Liver (tissue), 9 donors: ENCODE data around the gene SERHL2. TPM values are rescaled to one million over a fixed set of nuclear protein-coding genes. Genes with fewer than 3 reads are reported as not detected.

Experiments used
- DNase-seq: peaks from one replicate; pipeline ENCODE4 v3.0.0-alpha.2; 2017; ENCODE audit warnings: low spot score
- H3K27ac ChIP-seq, 2 donors: one replicate each; pipeline ENCODE4 v1.7.0; 2013; ENCODE audit warnings: inconsistent platforms in 2 of 2, low read length in 2 of 2, control low read depth in 1 of 2, low read depth in 1 of 2, mild to moderate bottlenecking in 1 of 2
- H3K27me3 ChIP-seq, 4 donors: one replicate each; pipeline versions ENCODE4 v1.6.1 to v1.7.0; 2013; ENCODE audit warnings: low read length in 3 of 4, inconsistent platforms in 1 of 4, mild to moderate bottlenecking in 1 of 4, moderate library complexity in 1 of 4; ENCODE audit not compliant: control insufficient read depth in 4 of 4, insufficient read depth in 4 of 4
- H3K36me3 ChIP-seq, 4 donors: one replicate each; pipeline versions ENCODE4 v1.6.1 to v1.7.0; 2013; ENCODE audit warnings: low read length in 3 of 4, mild to moderate bottlenecking in 3 of 4, low read depth in 1 of 4, moderate library complexity in 1 of 4; ENCODE audit not compliant: control insufficient read depth in 4 of 4, insufficient read depth in 3 of 4
- H3K4me1 ChIP-seq, 4 donors: one replicate each; pipeline versions ENCODE4 v1.6.1 to v1.7.0; 2013; ENCODE audit warnings: low read length in 3 of 4, mild to moderate bottlenecking in 3 of 4, moderate library complexity in 1 of 4; ENCODE audit not compliant: control insufficient read depth in 4 of 4, insufficient read depth in 4 of 4
- H3K4me3 ChIP-seq, 3 donors: one replicate each; pipeline versions ENCODE4 v1.6.1 to v1.7.0; 2013; ENCODE audit warnings: low read length in 3 of 3, control low read depth in 1 of 3, low read depth in 1 of 3, mild to moderate bottlenecking in 1 of 3
- H3K9ac ChIP-seq, 2 donors: one replicate each; pipeline ENCODE4 v1.7.0; 2013; ENCODE audit warnings: low read length in 2 of 2, mild to moderate bottlenecking in 2 of 2, moderate library complexity in 2 of 2, control low read depth in 1 of 2, low read depth in 1 of 2
- H3K9me3 ChIP-seq, 4 donors: one replicate each; pipeline versions ENCODE4 v1.6.1 to v1.7.0; 2013; ENCODE audit warnings: low read length in 3 of 4; ENCODE audit not compliant: control insufficient read depth in 4 of 4
- ATF3 ChIP-seq: IDR thresholded peaks from 2 replicates; pipeline ENCODE4 v1.6.1; 2016; ENCODE audit warnings: antibody characterized with exemption
- CTCF ChIP-seq: fragments of 150-350 bp; IDR thresholded peaks from 2 replicates; pipeline ENCODE4 v1.5.1; 2017; ENCODE audit warnings: improper control_type of control experiment, low read depth, low read length; ENCODE audit not compliant: missing input control
- EGR1 ChIP-seq, 2 donors: IDR thresholded peaks; 2 replicates each; pipeline ENCODE4 v1.6.1; 2016 to 2018; ENCODE audit warnings: antibody characterized with exemption in 2 of 2, low read depth in 2 of 2
- FOXA1 ChIP-seq: IDR thresholded peaks from 2 replicates; pipeline ENCODE4 v1.6.1; 2016; ENCODE audit warnings: antibody characterized with exemption
- FOXA2 ChIP-seq: IDR thresholded peaks from 2 replicates; pipeline ENCODE4 v1.6.1; 2016; ENCODE audit warnings: antibody characterized with exemption
- GABPA ChIP-seq, 2 donors: IDR thresholded peaks in 1 of 2; conservative IDR thresholded peaks in 1 of 2; 2 replicates each; pipeline ENCODE4 v1.6.1; 2016; ENCODE audit warnings: antibody characterized with exemption in 2 of 2, mild to moderate bottlenecking in 1 of 2, moderate library complexity in 1 of 2
- HNF4A ChIP-seq, 2 donors: conservative IDR thresholded peaks; 2 replicates each; pipeline ENCODE4 v1.6.1; 2016; ENCODE audit warnings: antibody characterized with exemption in 2 of 2, mild to moderate bottlenecking in 2 of 2
- HNF4G ChIP-seq: IDR thresholded peaks from 2 replicates; pipeline ENCODE4 v1.6.1; 2016; ENCODE audit warnings: antibody characterized with exemption
- JUND ChIP-seq, 2 donors: IDR thresholded peaks; 2 replicates each; pipeline ENCODE4 v1.6.1; 2016; ENCODE audit warnings: antibody characterized with exemption in 2 of 2
- MAX ChIP-seq: IDR thresholded peaks from 2 replicates; pipeline ENCODE4 v1.6.1; 2016; ENCODE audit warnings: antibody characterized with exemption
- NR2F2 ChIP-seq: IDR thresholded peaks from 2 replicates; pipeline ENCODE4 v1.6.1; 2016; ENCODE audit warnings: antibody characterized with exemption
- REST ChIP-seq: IDR thresholded peaks from 2 replicates; pipeline ENCODE4 v1.6.1; 2016; ENCODE audit warnings: antibody characterized with exemption, mild to moderate bottlenecking
- RXRA ChIP-seq, 2 donors: IDR thresholded peaks; 2 replicates each; pipeline ENCODE4 v1.6.1; 2017 to 2018; ENCODE audit warnings: antibody characterized with exemption in 2 of 2, mild to moderate bottlenecking in 1 of 2
- SP1 ChIP-seq: IDR thresholded peaks from 2 replicates; pipeline ENCODE4 v1.6.1; 2018; ENCODE audit warnings: antibody characterized with exemption, mild to moderate bottlenecking
- TAF1 ChIP-seq: conservative IDR thresholded peaks from 2 replicates; pipeline ENCODE4 v1.6.1; 2016; ENCODE audit warnings: antibody characterized with exemption, mild to moderate bottlenecking
- YY1 ChIP-seq: IDR thresholded peaks from 2 replicates; pipeline ENCODE4 v1.6.1; 2016; ENCODE audit warnings: antibody characterized with exemption, mild to moderate bottlenecking
- ZBTB33 ChIP-seq: IDR thresholded peaks from 2 replicates; pipeline ENCODE4 v1.6.1; 2016; ENCODE audit warnings: antibody characterized with exemption
- WGBS: extraction: QIAGEN DNeasy Blood & Tissue Kit; methylation state at CpG from one replicate; pipeline ENCODE4 v1.1.7; 2013; 5-methylcytosine and 5-hydroxymethylcytosine counted together
- polyA plus RNA-seq, 2 donors: library from polyadenylated mRNA; stranded (reverse) in 1 of 2; unstranded in 1 of 2; fragments of 200-250 nt in 1 of 2; fragments of >200 nt in 1 of 2; fragmentation: Nextera tagmentation in 1 of 2; extraction: Ambion mirVana in 1 of 2; gene quantifications; one replicate each; pipeline versions ENCODE4 v1.2.1 to v1.2.3, GENCODE V29; 2013 to 2015
- total RNA-seq, 2 donors: library from RNA; depleted of rRNA; stranded (reverse); fragments of >200 nt; gene quantifications; one replicate each; pipeline ENCODE4 v1.2.3, GENCODE V29; 2014
- donor health status: healthy.
- donor health status: healthy.
- donor health status: healthy.
- donor health status: healthy.
- donor health status: healthy.

Gene SERHL2
- total and polyA plus RNA-seq, 4 donors = 0.51 to 1.6 (median 0.69) TPM

- DNase-seq = peak; percentile 99
- TF ChIP-seq GABPA (IDR thresholded peaks at IDR 0.05 in 1 of 2, conservative IDR thresholded peaks at IDR 0.05 in 1 of 2) (peak; percentile 92 to 98), ZBTB33 (peak; percentile 100), CTCF (peak; percentile 22), EGR1 (IDR thresholded peaks at IDR 0.05; ENCODE audit: low read depth in 2 of 2) (peak in 1 of 2 donors; percentile 23), TAF1 (no peak), YY1 (peak; percentile 98), RXRA (IDR thresholded peaks at IDR 0.05) (no peak), FOXA1 (no peak)
- Histone ChIP-seq H3K27me3 (no peaks in the 10 kb centered on the region), H3K4me1 (peaks cover 6 to 43% (median 31%) of the 10 kb centered on the region in 4 donors), H3K4me3 (peak within 1 kb of the TSS; percentile 69 to 96 (median 86)), H3K27ac (peak within 1 kb of the TSS; percentile 89 to 98), H3K9me3 (no peaks in the 10 kb centered on the region), H3K36me3 (peaks cover 0 to 6% (median 2%) of the 10 kb centered on the region in 4 donors), H3K9ac (peak within 1 kb of the TSS; percentile 87 to 97)
- under 1% methylated on average over 85 of the region's 85 CpGs for WGBS
Observed at GRCh38 chr22:42614312-42615091, 60.7 kb downstream of the SERHL2 start, which contains the start of gene POLDIP3. Gene POLDIP3 (minus strand): TSS chr22:42614883. CDS start chr22:42614857, 26 bp downstream.

GRCh38 chr22:42615092-42615859 lies 61.5 kb downstream of the SERHL2 start:
- WGBS = under 1% methylated on average over 35 of the region's 35 CpGs
- H3K4me1 ChIP-seq = peaks cover 6 to 41% (median 31%) of the 10 kb centered on the region in 4 donors
- TF ChIP-seq ATF3 (peak; percentile 67), RXRA (IDR thresholded peaks at IDR 0.05) (peak; percentile 91 to 93), HNF4G (peak; percentile 65), EGR1 (IDR thresholded peaks at IDR 0.05; ENCODE audit: low read depth in 2 of 2) (peak in 1 of 2 donors; percentile 32), TAF1 (peak; percentile 76), MAX (peak; percentile 51), HNF4A (conservative IDR thresholded peaks at IDR 0.05) (peak; percentile 79 to 81), FOXA1 (peak; percentile 68), GABPA (IDR thresholded peaks at IDR 0.05 in 1 of 2, conservative IDR thresholded peaks at IDR 0.05 in 1 of 2) (peak; percentile 47 to 80), SP1 (peak; percentile 95), FOXA2 (peak; percentile 39), CTCF (no peak), NR2F2 (peak; percentile 94), REST (peak; percentile 71), JUND (IDR thresholded peaks at IDR 0.05) (peak; percentile 37 to 86)

More at GRCh38 chr22:42615092-42615859, 61.5 kb downstream of the SERHL2 start:
- Histone ChIP-seq H3K27ac (peak overlapping the region; percentile 89 to 98), H3K27me3 (no peaks in the 10 kb centered on the region), H3K9me3 (no peaks in the 10 kb centered on the region), H3K9ac (peak overlapping the region; percentile 87 to 97), H3K4me3 (peak overlapping the region in 1 of 3 donors; percentile 4), H3K36me3 (peaks cover 0 to 11% (median 4%) of the 10 kb centered on the region in 4 donors)
- DNase-seq = peak; percentile 83
